HG02852 (cell line): Measurements from ENCODE around the gene FAM3B.
"Not testable (repeated sequence)": the region's sequence is repeated elsewhere in the genome, so short reads cannot be mapped to it uniquely, and the experiment has no call there.

Experiments
- ATAC-seq: cut with Tn5 transposase; IDR thresholded peaks from one replicate; pipeline ENCODE4 v1.9.1; 2021; ENCODE audit warnings: mild to moderate bottlenecking, moderate library complexity; ENCODE audit not compliant: unreplicated experiment

Gene FAM3B, protein sequence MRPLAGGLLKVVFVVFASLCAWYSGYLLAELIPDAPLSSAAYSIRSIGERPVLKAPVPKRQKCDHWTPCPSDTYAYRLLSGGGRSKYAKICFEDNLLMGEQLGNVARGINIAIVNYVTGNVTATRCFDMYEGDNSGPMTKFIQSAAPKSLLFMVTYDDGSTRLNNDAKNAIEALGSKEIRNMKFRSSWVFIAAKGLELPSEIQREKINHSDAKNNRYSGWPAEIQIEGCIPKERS

DNA sequence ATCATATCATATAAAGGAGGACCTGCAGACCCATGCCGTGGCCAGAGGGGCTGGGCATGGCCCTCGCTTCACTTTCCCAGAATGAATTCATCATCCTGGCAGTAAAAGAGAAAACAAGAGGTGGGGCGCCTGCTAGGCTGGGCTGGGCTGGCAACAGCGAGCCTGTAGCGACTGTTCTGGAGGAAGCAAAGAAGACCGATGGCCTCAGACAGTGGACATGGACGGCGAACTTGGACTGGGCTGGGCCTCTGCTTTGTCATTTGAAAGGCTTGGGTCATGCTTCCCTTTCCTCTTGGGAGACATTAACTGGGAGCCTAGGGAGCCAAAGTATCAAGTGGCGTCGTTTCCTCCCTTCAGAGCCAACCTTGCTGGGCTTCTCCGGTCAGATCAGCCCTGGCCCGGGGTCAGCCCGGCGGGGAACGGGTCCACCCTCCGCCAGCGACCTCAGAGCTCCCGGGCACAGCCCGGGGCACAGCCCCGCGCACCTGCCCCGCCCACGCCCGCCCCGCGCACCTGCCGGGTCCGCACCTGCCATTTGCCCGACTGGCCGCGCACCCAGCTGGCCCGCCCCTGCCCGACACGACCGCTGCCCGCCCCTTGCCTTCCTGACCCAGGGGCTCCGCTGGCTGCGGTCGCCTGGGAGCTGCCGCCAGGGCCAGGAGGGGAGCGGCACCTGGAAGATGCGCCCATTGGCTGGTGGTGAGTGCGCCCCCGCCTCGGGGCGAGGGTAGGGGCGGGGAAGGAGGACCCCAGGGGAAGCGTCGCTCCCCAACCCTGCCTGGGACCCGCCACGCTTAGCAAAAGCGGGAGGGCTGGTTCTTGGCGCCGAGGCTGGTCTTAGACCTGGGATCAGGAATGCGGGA lies at the start of gene FAM3B:
FAM3B (plus strand) TSS at position 602 of the 863 bp plus-strand sequence; CDS start at position 681, 79 bp downstream.
- no peak for ATAC-seq

DNA sequence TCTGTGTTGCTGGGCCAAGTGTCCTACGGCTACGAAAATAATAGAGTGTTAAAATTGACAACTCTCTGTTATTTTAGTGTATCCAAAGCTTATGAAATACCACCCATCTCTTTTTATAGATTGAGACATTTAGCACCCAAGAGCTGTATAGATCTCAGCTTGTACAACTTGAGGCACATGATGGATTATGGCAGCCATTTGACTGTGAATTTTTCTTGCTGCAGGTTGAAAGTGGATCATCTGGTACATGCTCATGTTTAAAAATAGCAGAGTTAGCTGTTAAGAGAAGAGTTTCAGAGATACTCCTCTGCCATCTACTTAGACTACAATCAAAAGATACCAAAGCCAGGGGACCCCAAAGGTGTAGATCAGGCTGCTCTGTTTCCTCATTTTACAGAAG lies 49.3 kb upstream of the FAM3B start:
- no peak for ATAC-seq

DNA sequence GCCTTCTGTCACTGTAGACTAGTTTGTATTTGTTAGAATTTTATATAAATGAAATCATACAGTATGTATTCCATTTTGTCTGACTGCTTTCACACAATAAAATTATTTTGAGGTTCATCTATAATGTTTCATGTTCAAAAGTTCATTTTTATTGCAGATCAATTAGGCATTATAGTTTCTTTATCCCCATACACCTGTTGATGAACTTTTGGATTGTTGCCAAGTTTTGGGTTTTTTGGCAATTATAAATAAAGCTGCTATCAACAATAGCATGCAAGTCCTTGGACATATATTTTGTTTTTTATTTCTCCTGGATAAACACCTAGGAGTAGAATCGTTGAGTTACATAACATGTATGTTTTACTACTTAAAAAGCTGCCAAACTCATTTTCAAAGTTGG lies 47.1 kb upstream of the FAM3B start:
- no peak for ATAC-seq

DNA sequence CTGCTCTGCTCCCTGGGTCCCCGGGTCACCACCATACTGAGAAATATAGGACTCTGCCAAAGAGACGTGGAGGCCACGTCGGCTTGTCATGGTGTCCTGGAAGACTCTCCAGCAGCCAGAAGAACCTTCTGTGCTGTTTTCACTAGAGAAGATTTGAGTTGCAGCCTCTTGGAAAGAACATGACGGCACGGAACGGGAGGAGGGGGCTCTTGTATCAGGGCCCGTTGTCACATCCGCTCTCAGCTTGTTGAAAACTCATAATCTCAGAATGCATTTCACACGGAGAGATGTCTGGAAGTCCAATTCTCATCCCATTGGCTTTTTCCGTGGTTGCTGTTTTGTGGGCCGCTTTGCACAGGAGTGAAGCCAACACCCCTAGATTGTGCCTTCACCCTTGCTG lies 39.4 kb upstream of the FAM3B start:
- ATAC-seq: no peak

DNA sequence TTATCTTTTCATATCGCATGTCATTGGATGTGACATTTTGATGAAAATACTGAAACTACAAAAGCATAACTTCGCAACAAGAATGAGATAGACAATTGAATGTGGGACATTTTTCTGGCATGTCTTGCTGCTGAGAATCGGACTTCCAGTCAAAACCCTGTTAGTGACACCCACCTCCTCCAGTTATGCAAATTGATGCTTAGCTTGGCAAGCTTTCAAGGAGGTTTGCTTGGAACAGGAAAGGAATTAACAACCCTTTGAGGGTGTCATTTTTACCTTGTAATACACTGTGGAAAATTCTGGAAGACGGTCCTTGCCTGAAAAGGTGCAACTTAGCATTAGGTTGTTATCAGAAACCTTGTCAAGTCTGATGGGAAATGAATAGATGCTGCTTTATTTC lies 38.8 kb upstream of the FAM3B start:
- no peak for ATAC-seq

DNA sequence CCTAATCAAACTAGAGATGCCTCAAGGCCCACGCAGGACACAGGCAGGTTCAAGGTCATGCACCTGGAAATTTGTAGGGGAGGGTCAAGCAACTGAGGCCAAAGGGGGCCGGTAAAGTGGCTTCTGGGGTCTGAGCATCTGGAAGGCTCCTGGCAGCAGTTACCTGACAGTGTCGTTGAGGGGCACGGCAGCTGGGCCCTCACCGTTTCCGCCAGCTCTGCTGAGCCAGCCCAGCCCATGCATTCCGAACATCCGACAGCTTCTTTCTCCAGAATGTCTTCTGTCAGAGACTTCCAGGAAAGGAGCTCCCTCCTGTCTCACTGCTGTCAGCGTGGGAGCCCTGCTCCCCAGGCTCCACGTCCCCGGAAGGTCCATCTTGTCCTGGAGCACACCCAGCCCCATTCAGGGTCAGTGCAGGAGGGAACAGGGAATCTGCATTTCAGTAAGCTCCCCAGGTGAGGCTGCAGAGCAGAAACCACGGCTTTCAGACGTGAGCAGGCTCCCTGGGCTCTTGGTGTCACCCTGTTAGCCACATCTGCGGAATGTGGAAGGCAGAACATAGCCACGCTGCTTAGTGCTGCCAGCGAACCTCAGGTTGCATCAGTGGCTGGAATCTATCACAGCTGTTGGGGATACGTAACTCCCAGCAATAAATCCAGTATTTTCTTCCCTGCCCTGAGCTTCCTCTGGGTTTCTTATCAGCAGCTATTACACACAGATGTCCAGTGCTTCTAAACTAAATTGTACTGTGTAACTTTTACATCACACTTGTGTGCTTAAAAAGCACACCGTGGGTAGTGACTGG lies 36.3 kb upstream of the FAM3B start:
- no peak for ATAC-seq

DNA sequence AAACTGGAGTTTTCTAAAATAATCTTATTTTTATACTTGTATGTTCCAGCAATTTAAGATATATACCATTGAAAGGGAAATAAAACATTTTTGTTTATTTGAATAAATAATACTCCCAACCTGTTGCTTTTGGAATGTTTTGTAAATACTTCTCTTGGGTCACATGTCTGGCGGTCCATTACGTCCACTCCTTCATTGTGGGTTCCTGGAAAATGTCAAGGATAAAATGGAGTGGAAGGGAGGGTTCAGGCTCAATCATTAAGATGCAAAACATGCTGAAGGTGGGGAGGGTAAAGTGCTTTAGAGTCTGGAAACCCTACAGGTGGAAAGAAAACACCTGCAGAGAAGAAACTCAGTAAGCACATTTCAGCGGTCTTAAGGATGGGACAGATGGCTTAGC lies 34.2 kb upstream of the FAM3B start:
- ATAC-seq: no peak

DNA sequence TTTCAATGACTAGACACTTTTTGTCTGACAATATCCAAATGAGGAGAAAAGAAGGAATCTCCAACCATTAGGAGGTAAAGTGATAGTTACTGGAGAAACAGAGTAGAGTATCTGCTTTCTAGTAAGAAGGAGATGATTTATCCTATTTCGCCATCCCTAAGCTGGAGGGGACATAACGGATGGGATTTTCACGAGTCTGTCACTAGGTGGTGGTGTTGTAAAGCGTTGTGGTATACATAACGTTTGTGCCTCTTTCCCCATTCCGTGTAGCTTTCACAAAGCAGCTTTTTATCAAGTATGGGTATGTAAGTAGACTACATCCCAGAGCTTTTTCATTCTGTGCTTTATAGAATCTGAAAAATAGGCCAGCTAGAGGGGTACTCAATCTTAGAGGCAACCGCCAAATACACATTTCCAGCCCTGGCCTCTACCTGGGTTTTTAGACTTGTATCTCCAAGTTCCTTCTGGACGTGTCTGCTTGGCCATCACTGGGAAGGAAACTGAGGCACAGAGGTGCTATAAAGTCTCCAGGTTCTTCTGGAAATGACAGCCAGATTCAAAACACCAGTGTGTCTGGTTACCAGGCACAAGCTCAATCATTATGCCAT lies 33.3 kb upstream of the FAM3B start:
- peak; percentile 62 for ATAC-seq

DNA sequence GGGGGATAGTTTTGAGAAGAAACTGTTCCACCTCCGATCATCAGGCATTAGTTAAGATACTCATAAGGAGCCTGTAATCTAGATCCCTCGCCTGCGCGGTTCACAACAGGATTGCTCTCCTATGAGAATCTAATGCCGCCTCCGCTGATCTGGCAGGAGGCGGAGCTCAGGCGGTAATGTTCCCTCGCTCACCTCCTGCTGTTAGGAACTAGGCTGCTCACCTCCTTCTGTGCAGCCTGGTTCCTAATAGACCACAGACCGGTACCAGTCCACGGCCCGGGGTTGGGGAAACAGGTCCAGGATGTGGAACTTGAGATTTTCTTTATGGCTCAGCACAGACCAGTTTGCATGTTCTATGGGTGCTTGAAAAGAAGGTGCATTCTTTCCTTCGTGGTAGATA lies 27.2 kb upstream of the FAM3B start:
- no peak for ATAC-seq

DNA sequence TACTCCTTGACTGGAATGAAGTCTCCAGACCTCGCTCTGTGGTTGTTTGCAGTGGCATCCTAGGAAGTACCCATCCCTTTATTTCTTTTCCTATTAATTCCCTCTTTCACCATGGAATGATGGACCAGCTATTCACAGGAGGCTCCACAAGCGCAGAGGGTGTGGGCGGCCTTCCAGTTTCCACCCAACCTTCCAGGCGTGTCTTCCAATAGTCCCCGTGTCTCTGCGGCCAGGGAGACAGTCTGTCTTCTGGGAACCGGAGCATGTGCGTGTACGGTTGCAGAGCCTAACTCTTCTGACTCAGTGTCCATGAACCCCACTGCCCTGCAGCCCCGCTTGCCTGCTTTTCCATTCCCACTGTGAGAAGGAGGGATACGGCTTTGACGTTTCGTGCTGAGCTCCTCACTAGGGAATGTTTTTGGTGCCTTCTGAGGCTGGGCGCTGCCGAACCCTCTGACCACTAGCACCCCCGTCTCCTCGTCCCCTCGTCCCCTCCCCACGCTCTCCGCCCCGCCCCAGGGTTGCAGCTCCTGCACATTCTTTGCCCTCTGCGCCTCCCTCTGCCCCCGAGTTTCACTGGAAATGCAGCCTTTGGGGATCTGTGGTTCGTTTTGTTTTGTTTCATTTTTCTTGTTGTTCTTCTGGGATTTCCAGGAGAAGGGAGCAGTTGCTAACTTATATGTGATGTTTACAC lies 26.3 kb upstream of the FAM3B start:
- ATAC-seq: no peak

DNA sequence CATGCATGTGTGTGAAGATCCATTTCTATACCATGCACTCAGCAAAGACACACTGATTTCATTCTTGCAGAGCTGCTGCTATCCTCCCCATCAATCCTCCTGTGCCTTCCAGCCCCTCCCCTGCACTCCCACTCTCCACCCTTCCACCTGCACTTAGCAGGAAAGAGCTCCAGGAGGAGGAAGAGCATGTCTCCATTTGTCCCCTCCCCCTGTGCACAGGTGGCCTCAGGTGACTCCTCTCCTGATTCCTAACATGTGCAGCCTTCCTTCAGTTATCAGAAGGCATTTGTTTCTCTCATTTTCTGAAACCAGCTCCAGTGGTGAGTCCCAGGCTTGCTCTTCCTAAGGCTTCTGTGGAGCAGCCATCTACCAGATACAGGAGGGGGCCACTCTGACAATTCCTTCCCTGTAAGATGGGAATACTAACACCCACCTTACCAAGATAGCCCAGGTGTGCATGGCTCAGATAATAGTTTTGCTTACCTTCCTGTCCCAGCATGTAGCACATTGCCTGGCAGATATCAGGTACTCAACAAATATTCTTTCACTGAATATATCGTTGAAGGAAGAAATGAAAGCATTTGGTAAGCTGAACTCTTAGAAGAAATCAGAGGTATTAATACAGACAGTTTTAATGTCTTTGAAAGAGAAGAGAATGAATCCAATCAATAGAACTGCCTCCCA lies 21.9 kb upstream of the FAM3B start:
- ATAC-seq: no peak

DNA sequence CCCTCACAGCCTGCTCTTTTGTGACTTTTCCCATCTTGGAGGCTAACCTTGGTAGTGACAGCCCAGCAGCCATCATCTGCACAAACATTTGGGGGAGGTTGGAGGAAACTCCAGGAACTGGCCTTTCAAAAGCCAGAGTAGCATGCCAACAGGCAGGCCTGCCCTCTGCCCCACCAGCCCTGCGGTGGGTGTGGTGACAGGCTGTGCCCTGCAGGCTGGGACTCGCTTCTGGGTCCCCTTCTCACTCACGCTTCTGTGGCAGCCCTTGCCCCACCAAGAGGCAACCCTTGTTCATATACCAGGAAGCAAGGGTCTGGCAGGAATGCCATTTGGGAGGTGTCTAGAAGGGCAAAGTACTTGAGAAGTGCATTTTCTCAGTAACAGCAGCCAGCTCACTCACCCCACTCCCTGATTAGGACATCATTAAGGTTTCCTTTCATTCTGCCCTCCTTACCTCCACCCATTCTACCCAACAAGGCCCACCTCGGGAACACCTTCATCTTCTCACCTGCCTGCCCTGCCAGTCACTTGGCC lies 20.8 kb upstream of the FAM3B start:
- no peak for ATAC-seq

DNA sequence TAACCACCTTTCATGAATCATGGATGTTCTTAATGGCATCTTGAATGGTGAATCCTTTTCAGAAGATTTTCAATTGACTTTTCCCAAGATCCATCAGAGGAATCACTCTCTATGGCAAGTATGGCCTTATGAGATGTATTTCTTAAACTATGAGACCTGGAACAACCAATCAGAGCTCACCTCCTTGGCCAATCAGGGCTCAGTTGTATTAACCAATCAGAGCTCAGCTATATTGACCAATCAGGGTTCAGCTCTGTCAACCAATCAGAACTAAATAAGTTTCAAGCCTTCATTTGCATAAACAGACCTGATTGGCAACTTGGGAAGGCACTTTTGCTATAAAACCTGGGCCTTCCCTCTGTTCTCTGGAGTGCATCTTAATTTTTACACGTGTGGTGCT lies 13.6 kb upstream of the FAM3B start:
- no peak for ATAC-seq

DNA sequence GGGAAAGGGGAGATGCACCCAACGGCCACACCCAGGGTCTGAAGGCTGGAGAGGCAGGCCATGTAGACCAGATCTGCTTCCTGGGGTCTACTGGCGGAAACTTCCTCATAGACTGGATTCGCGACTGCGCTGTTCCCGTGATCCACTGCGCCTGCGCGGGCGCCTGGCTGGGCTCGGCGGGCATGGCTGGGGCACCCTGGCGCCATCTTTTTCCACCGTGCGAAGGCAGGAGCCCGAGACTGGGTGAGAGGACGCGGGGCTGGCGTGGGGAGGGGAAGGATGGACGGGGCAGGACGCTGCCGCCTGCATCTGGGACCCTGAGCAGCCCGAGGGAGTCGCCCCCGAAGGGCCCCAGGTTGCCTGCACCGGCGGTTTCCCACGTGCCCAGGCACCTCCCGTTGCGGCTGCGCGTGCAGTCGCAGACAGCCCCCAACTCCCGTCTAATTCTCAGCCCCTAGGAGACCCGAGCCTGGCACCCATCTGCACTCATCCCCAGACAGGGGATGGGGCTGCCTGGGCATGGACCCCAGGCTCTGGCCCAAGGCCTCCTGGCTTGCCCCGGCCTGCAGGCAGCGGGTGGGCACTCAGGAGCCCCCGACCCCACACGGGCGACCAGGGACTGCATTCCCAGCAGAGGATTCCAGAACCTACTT lies 12.4 kb upstream of the FAM3B start:
- ATAC-seq: no peak

DNA sequence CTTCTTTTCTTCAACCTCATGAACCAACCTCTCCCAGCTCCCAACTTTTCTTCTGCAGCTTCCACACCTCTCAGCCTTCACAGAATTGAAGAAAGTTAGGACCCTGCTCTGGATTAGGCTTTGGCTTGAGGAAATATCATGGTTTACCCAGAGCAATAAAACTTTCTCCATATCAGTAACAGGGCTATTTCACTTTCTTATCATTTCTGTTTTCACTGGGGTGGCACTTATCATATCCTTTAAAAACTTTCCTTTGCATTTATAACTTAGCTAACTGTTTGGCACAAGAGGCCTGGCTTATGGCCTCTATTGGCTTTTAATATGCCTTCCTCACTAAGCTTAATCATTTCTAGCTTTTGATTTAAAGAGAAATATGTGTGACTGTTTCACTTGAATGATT lies 9.4 kb upstream of the FAM3B start:
- ATAC-seq: no peak

DNA sequence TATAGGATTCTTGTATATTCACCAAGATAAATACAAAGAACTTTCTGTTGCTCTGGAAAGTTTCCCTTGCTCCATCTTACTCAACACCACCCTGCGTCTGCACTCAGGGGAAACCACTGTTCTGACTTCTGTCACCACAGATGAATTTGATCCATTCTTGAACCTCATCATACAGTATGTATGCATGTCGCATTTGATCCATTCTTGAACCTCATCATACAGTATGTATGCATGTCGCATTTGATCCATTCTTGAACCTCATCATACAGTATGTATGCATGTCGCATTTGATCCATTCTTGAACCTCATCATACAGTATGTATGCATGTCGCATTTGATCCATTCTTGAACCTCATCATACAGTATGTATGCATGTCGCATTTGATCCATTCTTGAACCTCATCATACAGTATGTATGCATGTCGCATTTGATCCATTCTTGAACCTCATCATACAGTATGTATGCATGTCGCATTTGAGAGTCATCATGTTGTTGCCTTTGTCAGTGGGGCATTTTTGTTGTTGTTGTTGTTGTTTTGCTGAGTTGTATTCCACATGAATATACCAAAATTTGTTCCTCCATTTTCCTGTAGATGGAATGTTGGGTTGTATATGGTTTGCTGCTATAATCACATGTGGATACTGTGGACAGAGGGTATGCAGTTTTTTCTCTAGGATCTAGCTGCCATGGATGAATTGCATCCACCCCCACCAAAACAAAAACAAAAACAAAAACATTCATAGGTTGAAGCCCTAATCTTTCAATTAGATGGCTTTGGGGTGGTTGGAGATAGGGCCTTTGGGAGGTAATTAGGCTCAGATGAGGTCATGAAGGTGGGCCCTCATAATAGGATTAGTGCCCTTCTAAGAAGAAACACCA lies 3.1 kb upstream of the FAM3B start:
- ATAC-seq: not testable (repeated sequence)

DNA sequence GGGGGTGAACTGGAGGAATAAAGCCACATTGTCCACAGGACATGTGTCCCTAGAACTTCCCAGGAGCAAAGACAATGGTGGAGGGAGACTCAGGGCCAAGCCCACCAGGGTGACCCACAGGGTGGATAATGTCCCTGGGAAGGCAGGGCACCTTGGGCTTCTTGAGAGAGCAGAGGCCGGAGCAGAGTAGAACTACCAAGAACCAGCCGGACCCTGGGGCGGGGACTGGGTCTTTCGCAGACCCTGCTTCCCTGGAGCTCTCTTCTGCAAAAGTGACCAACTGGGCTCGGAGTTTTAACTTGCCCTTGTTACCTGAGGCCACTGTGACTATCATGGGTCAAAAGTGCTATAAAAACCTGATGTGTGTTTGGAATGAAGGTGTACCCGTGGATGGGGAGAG lies 875 bp upstream of the FAM3B start:
- ATAC-seq: no peak

DNA sequence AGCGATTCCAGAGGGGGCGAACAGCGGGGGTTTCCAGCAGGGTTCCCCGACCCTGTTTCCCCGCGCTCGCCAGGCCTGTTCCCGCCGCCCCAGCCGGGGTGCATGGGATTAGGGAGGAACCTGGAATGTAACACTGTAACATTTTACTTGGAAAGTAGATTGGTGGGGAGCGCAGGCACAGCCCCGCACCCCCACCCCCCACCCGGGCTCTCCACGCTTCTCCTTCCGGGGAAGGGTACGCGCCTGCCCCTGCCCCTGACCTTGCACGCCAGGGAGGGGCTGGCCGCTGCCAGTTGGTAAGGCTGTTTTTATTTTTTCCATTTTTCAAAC lies 427 bp downstream of the FAM3B start:
- no peak for ATAC-seq
